GM12878 (cell line): Measurements from ENCODE around the gene CDH18. TPM values are rescaled to one million over a fixed set of nuclear protein-coding genes. Genes with fewer than 3 reads are reported as not detected.

Experiments
- ATAC-seq: fragments of 200-7000 bp; cut with Tn5 transposase; 3 replicates; pipeline ENCODE4 v1.9.1; 2020; ENCODE audit warnings: mild to moderate bottlenecking, moderate library complexity
- BruUV-seq: library from RNA; stranded (reverse); fragments of 400-500 nt; replicated peaks from 2 replicates; lab custom pipeline; 2021; lab: Mats Ljungman, UMichigan
- CTCF ChIA-PET: fragments of 300-600 bp; sonication (Branson Sonifier 250); formaldehyde crosslinking; extraction: SDS; loops from one replicate; lab custom pipeline; 2021; ENCODE audit warnings: inconsistent platforms; lab: Yijun Ruan, JAX
- POLR2A ChIA-PET: fragments of 350-600 bp; formaldehyde crosslinking; extraction: SDS; loops from one replicate; lab custom pipeline; 2021; ENCODE audit warnings: inconsistent platforms; lab: Charles Lee
- RAD21 ChIA-PET: fragments of 300-600 bp; sonication (Branson Sonifier 250); formaldehyde crosslinking; loops from one replicate; lab custom pipeline; 2023; ENCODE audit warnings: antibody characterized with exemption; ENCODE audit not compliant: unreplicated experiment; lab: Charles Lee
- SMC1A ChIA-PET: fragments of 300-600 bp; sonication (Branson Sonifier 250); formaldehyde crosslinking; loops from one replicate; lab custom pipeline; 2023; ENCODE audit not compliant: unreplicated experiment, uncharacterized antibody; lab: Charles Lee
- DNase-seq: peaks from one replicate; pipeline ENCODE4 v3.0.0-alpha.2; 2011; ENCODE audit warnings: low read depth, low spot score
- FAIRE-seq: peaks from 3 replicates; lab custom pipeline; 2011; peaks lifted over from hg19 to GRCh38; lab: Jason Lieb, UNC
- H2AFZ ChIP-seq: 2 replicates; pipeline ENCODE4 v1.6.0; 2011; ENCODE audit warnings: low read depth, low read length, control low read depth; ENCODE audit not compliant: control insufficient read depth
- H3K27ac ChIP-seq: 2 replicates; pipeline ENCODE4 v1.5.1; 2011; ENCODE audit warnings: control low read depth; ENCODE audit not compliant: control insufficient read depth, insufficient read depth
- H3K27me3 ChIP-seq, 2 experiments: replicated peaks in 1 of 2; 2 replicates each; pipeline versions ENCODE4 v1.6.0 to v1.6.1; 2011; ENCODE audit warnings: low read length in 1 of 2; ENCODE audit not compliant: control insufficient read depth in 2 of 2, insufficient read depth in 2 of 2
- H3K36me3 ChIP-seq, 2 experiments: 2 replicates each; pipeline ENCODE4 v1.5.1; 2011; ENCODE audit warnings: low read length in 1 of 2; ENCODE audit not compliant: control insufficient read depth in 2 of 2, insufficient read depth in 2 of 2
- H3K4me1 ChIP-seq: 2 replicates; pipeline ENCODE4 v1.6.1; 2011; ENCODE audit warnings: mild to moderate bottlenecking, low read length, moderate library complexity, mixed read lengths; ENCODE audit not compliant: control insufficient read depth, insufficient read depth
- H3K4me2 ChIP-seq: 2 replicates; pipeline ENCODE4 v1.6.0; 2011; ENCODE audit warnings: control low read depth; ENCODE audit not compliant: control insufficient read depth, insufficient read depth
- H3K4me3 ChIP-seq: fragments of 200-600 bp; sonication (generic); 2 replicates; pipeline ENCODE4 v1.5.1; 2016
- H3K79me2 ChIP-seq: 2 replicates; pipeline ENCODE4 v1.6.0; 2011; ENCODE audit warnings: low read length; ENCODE audit not compliant: control insufficient read depth, insufficient read depth
- H3K9ac ChIP-seq: 2 replicates; pipeline ENCODE4 v1.8.0; 2011; ENCODE audit warnings: low read length, control low read depth, mixed read lengths; ENCODE audit not compliant: control insufficient read depth, insufficient read depth
- H3K9me3 ChIP-seq: replicated peaks from 3 replicates; pipeline ENCODE4 v1.5.1; 2011; ENCODE audit warnings: mild to moderate bottlenecking, low read length; ENCODE audit not compliant: control insufficient read depth, insufficient read depth
- H4K20me1 ChIP-seq: 2 replicates; pipeline ENCODE4 v1.6.0; 2011; ENCODE audit not compliant: control insufficient read depth, insufficient read depth
- CBFB ChIP-seq: IDR thresholded peaks from 2 replicates; pipeline ENCODE4 v1.6.1; 2016; ENCODE audit warnings: antibody characterized with exemption, low read depth
- ESRRA ChIP-seq: IDR thresholded peaks from 2 replicates; pipeline ENCODE4 v1.6.1; 2012; ENCODE audit warnings: mild to moderate bottlenecking, low read length, improper control_type of control experiment
- HDAC2 ChIP-seq: fragments of 200-600 bp; sonication (generic); IDR thresholded peaks from 2 replicates; pipeline ENCODE4 v1.6.1; 2017
- MTA2 ChIP-seq: fragments of 450-650 bp; IDR thresholded peaks from 2 replicates; pipeline ENCODE4 v1.6.1; 2016; ENCODE audit warnings: low read depth, mild to moderate bottlenecking, moderate library complexity
- RFX5 ChIP-seq: IDR thresholded peaks from 2 replicates; pipeline ENCODE4 v1.6.1; 2011; ENCODE audit warnings: low read depth, low read length, improper control_type of control experiment
- in situ Hi-C: fragments of 300-500 bp; cut with MboI; formaldehyde crosslinking; loops from 9 replicates; pipeline ENCODE4 v1.14.3; 2018; ENCODE audit warnings: mixed read lengths
- intact Hi-C: fragments of 100-400 bp; cut with micrococcal nuclease; formaldehyde crosslinking; loops from one replicate; pipeline ENCODE4 v1.14.2; 2022; ENCODE audit not compliant: unreplicated experiment
- polyA plus RNA-seq, 11 experiments: library from polyadenylated mRNA; depleted of rRNA in 4 of 11; unstranded in 6 of 11; stranded (reverse) in 5 of 11; fragments of >200 nt; fragmentation: Nextera tagmentation in 4 of 11; fragmentation: Illumina TruSeq in 1 of 11; extraction: Ambion mirVana in 4 of 11; extraction: Trizol in 1 of 11; gene quantifications; 1 replicate in 1 of 11; 2 replicates in 10 of 11; pipeline versions ENCODE4 v1.2.1 to v1.2.3, GENCODE V29; 2011 to 2016; ENCODE audit warnings: inconsistent platforms in 2 of 11, missing spikeins in 2 of 11, low read depth in 1 of 11
- total RNA-seq, 4 experiments: library from RNA; depleted of rRNA in 3 of 4; stranded (reverse); fragments of >200 nt in 3 of 4; fragmentation: Illumina TruSeq in 1 of 4; extraction: Trizol in 1 of 4; gene quantifications; 2 replicates each; pipeline versions ENCODE4 v1.2.1 to v1.2.3, GENCODE V29; 2013 to 2021
- TF ChIP-seq, protein P1 (sequence below): fragments of 450-650 bp; formaldehyde crosslinking; IDR thresholded peaks from 2 replicates; pipeline ENCODE4 v1.4.0; 2020; ENCODE audit warnings: mild to moderate bottlenecking, moderate library complexity

The CDH18 gene
- total and polyA plus RNA-seq, 10 of the 15 experiments (the other 5 are each of a cell fraction or from before 2014, with no cell fraction given): 0.41 TPM; not detected in 9

DNA sequence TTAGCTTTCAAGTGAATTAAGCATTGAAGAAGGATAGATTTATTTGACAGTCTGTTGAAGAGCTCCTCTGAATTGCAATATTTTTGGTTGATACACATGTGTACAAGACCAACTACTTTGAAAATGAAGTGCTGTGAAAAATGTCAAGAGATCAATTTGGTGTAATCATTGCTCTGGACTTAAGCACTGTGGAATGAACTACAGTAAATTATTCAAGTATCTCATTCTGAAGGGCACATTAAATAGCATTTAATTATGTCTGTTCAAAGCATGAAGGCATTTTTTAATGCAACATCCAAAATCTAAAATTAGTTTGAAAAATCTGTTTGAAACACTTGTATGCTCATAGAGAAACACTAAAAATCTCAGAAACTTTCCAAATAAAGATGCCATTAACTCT is 107.5 kb downstream of the CDH18 start:
- no peaks in the 10 kb centered on the region for H3K36me3 ChIP-seq
- POLR2A ChIA-PET: no interaction called here
- TF ChIP-seq CBFB (no peak), MTA2 (no peak), RFX5 (no peak), ESRRA (no peak), HDAC2 (no peak)
- TF ChIP-seq, protein P1, sequence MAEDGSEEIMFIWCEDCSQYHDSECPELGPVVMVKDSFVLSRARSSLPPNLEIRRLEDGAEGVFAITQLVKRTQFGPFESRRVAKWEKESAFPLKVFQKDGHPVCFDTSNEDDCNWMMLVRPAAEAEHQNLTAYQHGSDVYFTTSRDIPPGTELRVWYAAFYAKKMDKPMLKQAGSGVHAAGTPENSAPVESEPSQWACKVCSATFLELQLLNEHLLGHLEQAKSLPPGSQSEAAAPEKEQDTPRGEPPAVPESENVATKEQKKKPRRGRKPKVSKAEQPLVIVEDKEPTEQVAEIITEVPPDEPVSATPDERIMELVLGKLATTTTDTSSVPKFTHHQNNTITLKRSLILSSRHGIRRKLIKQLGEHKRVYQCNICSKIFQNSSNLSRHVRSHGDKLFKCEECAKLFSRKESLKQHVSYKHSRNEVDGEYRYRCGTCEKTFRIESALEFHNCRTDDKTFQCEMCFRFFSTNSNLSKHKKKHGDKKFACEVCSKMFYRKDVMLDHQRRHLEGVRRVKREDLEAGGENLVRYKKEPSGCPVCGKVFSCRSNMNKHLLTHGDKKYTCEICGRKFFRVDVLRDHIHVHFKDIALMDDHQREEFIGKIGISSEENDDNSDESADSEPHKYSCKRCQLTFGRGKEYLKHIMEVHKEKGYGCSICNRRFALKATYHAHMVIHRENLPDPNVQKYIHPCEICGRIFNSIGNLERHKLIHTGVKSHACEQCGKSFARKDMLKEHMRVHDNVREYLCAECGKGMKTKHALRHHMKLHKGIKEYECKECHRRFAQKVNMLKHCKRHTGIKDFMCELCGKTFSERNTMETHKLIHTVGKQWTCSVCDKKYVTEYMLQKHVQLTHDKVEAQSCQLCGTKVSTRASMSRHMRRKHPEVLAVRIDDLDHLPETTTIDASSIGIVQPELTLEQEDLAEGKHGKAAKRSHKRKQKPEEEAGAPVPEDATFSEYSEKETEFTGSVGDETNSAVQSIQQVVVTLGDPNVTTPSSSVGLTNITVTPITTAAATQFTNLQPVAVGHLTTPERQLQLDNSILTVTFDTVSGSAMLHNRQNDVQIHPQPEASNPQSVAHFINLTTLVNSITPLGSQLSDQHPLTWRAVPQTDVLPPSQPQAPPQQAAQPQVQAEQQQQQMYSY (CRISPR knock-in tag): no peak
- SMC1A ChIA-PET: no interaction called here
- H3K9me3 ChIP-seq: no peaks in the 10 kb centered on the region
- FAIRE-seq: no peak
- in situ Hi-C loops (no loop called here), intact Hi-C loops (no loop called here)
- no TSS peak for BruUV-seq
- DNase-seq: no peak
- H3K9ac ChIP-seq: no peak overlapping the region
- RAD21 ChIA-PET: no interaction called here
- H3K4me1 ChIP-seq: no peaks in the 10 kb centered on the region
- no peaks in the 10 kb centered on the region for H3K79me2 ChIP-seq
- CTCF ChIA-PET: no interaction called here
- H2AFZ ChIP-seq: no peak overlapping the region
- no peak overlapping the region for H3K4me3 ChIP-seq
- no peak overlapping the region for H3K4me2 ChIP-seq
- H3K27ac ChIP-seq: no peak overlapping the region
- ATAC-seq: no peak
- H3K27me3 ChIP-seq: no peaks in the 10 kb centered on the region
- no peaks in the 10 kb centered on the region for H4K20me1 ChIP-seq
